ENCODE data around the gene ZNF184. TPM values are rescaled to one million over a fixed set of nuclear protein-coding genes. Genes with fewer than 3 reads are reported as not detected.

ZNF184 gene
- total and polyA plus RNA-seq, 10 of the 15 experiments (the other 5 are each of a cell fraction or from before 2014, with no cell fraction given), result 4.1 to 15.1 (median 8.3) TPM

DNA sequence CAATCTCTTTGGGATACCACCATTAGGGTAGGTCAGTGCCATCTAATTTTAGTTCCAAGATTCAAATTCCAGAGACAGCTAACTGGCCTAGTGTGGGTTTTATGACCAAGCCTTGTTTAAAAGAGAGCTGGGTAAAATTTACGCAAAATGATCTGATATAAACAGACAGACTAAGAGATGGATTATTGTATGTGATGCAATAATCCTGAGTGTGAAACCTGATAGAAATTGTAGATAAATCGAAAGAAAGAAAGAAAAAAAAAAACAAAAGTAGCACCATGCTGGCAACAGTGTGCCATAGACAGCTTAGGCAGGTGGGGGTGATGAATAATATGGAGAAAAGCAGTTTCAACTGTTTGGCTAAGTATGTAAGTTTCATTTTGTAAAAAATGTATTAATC, 2.9 kb downstream of the ZNF184 start (continued):
- TF ChIP-seq, protein P1, sequence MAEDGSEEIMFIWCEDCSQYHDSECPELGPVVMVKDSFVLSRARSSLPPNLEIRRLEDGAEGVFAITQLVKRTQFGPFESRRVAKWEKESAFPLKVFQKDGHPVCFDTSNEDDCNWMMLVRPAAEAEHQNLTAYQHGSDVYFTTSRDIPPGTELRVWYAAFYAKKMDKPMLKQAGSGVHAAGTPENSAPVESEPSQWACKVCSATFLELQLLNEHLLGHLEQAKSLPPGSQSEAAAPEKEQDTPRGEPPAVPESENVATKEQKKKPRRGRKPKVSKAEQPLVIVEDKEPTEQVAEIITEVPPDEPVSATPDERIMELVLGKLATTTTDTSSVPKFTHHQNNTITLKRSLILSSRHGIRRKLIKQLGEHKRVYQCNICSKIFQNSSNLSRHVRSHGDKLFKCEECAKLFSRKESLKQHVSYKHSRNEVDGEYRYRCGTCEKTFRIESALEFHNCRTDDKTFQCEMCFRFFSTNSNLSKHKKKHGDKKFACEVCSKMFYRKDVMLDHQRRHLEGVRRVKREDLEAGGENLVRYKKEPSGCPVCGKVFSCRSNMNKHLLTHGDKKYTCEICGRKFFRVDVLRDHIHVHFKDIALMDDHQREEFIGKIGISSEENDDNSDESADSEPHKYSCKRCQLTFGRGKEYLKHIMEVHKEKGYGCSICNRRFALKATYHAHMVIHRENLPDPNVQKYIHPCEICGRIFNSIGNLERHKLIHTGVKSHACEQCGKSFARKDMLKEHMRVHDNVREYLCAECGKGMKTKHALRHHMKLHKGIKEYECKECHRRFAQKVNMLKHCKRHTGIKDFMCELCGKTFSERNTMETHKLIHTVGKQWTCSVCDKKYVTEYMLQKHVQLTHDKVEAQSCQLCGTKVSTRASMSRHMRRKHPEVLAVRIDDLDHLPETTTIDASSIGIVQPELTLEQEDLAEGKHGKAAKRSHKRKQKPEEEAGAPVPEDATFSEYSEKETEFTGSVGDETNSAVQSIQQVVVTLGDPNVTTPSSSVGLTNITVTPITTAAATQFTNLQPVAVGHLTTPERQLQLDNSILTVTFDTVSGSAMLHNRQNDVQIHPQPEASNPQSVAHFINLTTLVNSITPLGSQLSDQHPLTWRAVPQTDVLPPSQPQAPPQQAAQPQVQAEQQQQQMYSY (CRISPR knock-in tag; IDR thresholded peaks at IDR 0.05), result no peak
- no peak for TF ChIP-seq POLR2AphosphoS5 (IDR thresholded peaks at IDR 0.05; ENCODE audit: low read length)
- TF ChIP-seq SREBF1 (IDR thresholded peaks at IDR 0.05; ENCODE audit: low read length), result no peak
- TF ChIP-seq, protein P2, sequence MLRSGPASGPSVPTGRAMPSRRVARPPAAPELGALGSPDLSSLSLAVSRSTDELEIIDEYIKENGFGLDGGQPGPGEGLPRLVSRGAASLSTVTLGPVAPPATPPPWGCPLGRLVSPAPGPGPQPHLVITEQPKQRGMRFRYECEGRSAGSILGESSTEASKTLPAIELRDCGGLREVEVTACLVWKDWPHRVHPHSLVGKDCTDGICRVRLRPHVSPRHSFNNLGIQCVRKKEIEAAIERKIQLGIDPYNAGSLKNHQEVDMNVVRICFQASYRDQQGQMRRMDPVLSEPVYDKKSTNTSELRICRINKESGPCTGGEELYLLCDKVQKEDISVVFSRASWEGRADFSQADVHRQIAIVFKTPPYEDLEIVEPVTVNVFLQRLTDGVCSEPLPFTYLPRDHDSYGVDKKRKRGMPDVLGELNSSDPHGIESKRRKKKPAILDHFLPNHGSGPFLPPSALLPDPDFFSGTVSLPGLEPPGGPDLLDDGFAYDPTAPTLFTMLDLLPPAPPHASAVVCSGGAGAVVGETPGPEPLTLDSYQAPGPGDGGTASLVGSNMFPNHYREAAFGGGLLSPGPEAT (IDR thresholded peaks at IDR 0.05; ENCODE audit: low read depth), result no peak
- no peak for TF ChIP-seq RAD51 (IDR thresholded peaks at IDR 0.05)
- no peak for TF ChIP-seq CBX5 (IDR thresholded peaks at IDR 0.05; ENCODE audit: low read depth)
- TF ChIP-seq CHD1 (IDR thresholded peaks at IDR 0.05; ENCODE audit: low read depth, low read length), result no peak
- no peak for TF ChIP-seq CBFB (IDR thresholded peaks at IDR 0.05; ENCODE audit: low read depth)
- TF ChIP-seq STAT3 (IDR thresholded peaks at IDR 0.05; ENCODE audit: low read depth, low read length), result no peak
- TF ChIP-seq, protein P3, sequence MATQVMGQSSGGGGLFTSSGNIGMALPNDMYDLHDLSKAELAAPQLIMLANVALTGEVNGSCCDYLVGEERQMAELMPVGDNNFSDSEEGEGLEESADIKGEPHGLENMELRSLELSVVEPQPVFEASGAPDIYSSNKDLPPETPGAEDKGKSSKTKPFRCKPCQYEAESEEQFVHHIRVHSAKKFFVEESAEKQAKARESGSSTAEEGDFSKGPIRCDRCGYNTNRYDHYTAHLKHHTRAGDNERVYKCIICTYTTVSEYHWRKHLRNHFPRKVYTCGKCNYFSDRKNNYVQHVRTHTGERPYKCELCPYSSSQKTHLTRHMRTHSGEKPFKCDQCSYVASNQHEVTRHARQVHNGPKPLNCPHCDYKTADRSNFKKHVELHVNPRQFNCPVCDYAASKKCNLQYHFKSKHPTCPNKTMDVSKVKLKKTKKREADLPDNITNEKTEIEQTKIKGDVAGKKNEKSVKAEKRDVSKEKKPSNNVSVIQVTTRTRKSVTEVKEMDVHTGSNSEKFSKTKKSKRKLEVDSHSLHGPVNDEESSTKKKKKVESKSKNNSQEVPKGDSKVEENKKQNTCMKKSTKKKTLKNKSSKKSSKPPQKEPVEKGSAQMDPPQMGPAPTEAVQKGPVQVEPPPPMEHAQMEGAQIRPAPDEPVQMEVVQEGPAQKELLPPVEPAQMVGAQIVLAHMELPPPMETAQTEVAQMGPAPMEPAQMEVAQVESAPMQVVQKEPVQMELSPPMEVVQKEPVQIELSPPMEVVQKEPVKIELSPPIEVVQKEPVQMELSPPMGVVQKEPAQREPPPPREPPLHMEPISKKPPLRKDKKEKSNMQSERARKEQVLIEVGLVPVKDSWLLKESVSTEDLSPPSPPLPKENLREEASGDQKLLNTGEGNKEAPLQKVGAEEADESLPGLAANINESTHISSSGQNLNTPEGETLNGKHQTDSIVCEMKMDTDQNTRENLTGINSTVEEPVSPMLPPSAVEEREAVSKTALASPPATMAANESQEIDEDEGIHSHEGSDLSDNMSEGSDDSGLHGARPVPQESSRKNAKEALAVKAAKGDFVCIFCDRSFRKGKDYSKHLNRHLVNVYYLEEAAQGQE (IDR thresholded peaks at IDR 0.05; ENCODE audit: low read depth, low read length), result no peak
- TF ChIP-seq HCFC1 (IDR thresholded peaks at IDR 0.05; ENCODE audit: low read length), result no peak
- no peak for TF ChIP-seq NBN (IDR thresholded peaks at IDR 0.05)
- TF ChIP-seq SMAD5 (IDR thresholded peaks at IDR 0.05; ENCODE audit: low read depth), result no peak

Data from GM12878 (cell line).